Stomach (tissue), 9 donors: ENCODE data around the gene CUEDC1. TPM values are rescaled to one million over a fixed set of nuclear protein-coding genes. Genes with fewer than 3 reads are reported as not detected.
A peak's percentile ranks its signal among the peaks of the same experiment; 100 is the strongest.

Experiments
- DNase-seq, 2 donors: peaks; one replicate each; pipeline versions ENCODE4 v3.0.0 to v3.0.0-alpha.2; 2013 to 2019
- H3K27ac ChIP-seq, 5 donors: fragments of 200-600 bp in 4 of 5; sonication (generic) in 4 of 5; one replicate each; pipeline ENCODE4 v1.5.1; 2013 to 2019; ENCODE audit warnings: mild to moderate bottlenecking in 1 of 5, moderate library complexity in 1 of 5
- H3K27me3 ChIP-seq, 3 donors: fragments of 200-600 bp; sonication (generic); one replicate each; pipeline ENCODE4 v1.5.1; 2017 to 2019; ENCODE audit warnings: mixed run types in 1 of 3
- H3K36me3 ChIP-seq, 4 donors: fragments of 200-600 bp; sonication (generic); 1 replicate in 3 of 4; 2 replicates in 1 of 4; pipeline ENCODE4 v1.5.1; 2016 to 2019
- H3K4me1 ChIP-seq, 4 donors: fragments of 200-600 bp; sonication (generic); one replicate each; pipeline ENCODE4 v1.5.1; 2016 to 2019
- H3K4me3 ChIP-seq, 4 donors: fragments of 200-600 bp; sonication (generic) in 3 of 4; one replicate each; pipeline ENCODE4 v1.5.1; 2016 to 2019; ENCODE audit warnings: mild to moderate bottlenecking in 1 of 4
- H3K9me3 ChIP-seq, 4 donors: fragments of 200-600 bp; sonication (generic); one replicate each; pipeline ENCODE4 v1.5.1; 2016 to 2019
- EP300 ChIP-seq: sonication (generic); formaldehyde crosslinking; IDR thresholded peaks from one replicate; pipeline ENCODE4 v1.6.1; 2017; ENCODE audit warnings: antibody characterized with exemption
- POLR2A ChIP-seq, 4 donors: fragments of 450-650 bp; IDR thresholded peaks; one replicate each; pipeline ENCODE4 v1.6.1; 2016; ENCODE audit warnings: antibody characterized with exemption in 4 of 4, control low read depth in 2 of 4, mild to moderate bottlenecking in 1 of 4, moderate library complexity in 1 of 4
- POLR2AphosphoS5 ChIP-seq, 3 donors: sonication (generic); formaldehyde crosslinking; IDR thresholded peaks; one replicate each; pipeline ENCODE4 v1.6.1; 2016; ENCODE audit warnings: antibody characterized with exemption in 3 of 3
- WGBS, 5 donors: extraction: QIAGEN DNeasy Blood & Tissue Kit in 3 of 5; methylation state at CpG; one replicate each; pipeline versions ENCODE4 v1.1.5 to v1.1.7; 2013 to 2018; 5-methylcytosine and 5-hydroxymethylcytosine counted together
- intact Hi-C: fragments of 100-400 bp; cut with DNase I; formaldehyde crosslinking; loops from one replicate; pipeline ENCODE4 v1.15.1; 2023; ENCODE audit warnings: low total_unique reads
- polyA plus RNA-seq, 3 donors: library from polyadenylated mRNA; stranded (reverse); fragments of 200-250 nt; gene quantifications; one replicate each; pipeline ENCODE4 v1.2.3, GENCODE V29; 2013
- total RNA-seq, 5 donors: library from RNA; depleted of rRNA; stranded (reverse); fragments of >200 nt; gene quantifications; one replicate each; pipeline versions ENCODE4 v1.1.0 to v1.2.3, GENCODE V29; 2014 to 2016
- TF ChIP-seq, protein P1 (sequence below), 7 experiments: fragments of 450-650 bp in 4 of 7; fragments of 200-600 bp in 3 of 7; sonication (generic) in 3 of 7; IDR thresholded peaks; one replicate each; pipeline ENCODE4 v1.5.1; 2016 to 2019; ENCODE audit warnings: antibody characterized with exemption in 7 of 7, control low read depth in 2 of 7, mild to moderate bottlenecking in 1 of 7
- donor health status: healthy with polysubstance abuse.
- donor health status: Bipolar disorder and iron deficiency.
- donor health status: healthy.

CUEDC1 gene
- total and polyA plus RNA-seq, 8 donors, result 10.5 to 111 (median 21.7) TPM

DNA sequence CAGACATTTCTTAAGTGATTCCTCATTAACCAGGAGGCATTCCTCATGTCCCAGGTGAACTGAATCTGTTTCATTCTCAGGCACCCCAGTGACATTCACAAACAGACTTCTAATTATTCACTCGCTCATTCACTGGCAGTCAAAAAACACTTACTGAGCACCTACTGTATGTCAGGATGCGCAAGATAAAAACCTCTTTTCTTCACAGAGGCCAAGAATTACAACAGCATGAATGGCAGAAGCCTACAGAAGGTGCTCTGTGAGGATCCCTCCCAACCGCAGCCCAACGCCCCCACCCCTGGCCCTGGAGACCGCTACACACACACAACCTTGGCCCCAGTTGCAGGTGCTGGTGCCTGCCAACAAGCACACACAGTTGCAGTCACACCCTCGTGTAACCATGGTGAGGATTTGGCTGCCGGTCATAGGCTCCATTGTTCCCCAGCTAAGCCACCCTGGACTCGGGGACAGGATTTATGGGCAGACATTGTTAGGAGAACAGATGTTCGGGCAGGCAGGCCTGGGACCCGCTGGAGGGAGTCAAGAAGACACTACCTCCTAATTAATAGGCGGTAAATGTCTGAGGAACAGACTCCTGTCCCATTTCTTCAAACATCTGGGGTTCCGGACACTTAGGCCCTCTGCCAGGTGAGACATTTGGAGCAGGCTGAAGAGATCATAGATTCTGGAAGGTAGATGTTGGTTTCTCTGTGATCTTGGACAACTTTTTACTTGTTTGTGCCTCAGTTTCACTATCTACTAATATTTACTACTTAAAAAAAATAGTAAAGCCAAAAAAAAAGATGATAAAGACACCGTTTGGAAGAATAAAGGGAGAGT, 43.2 kb downstream of the CUEDC1 start:
- H3K36me3 ChIP-seq, result no peaks in the 10 kb centered on the region
- TF ChIP-seq POLR2A (IDR thresholded peaks at IDR 0.05) (no peak), EP300 (no peak), POLR2AphosphoS5 (IDR thresholded peaks at IDR 0.05) (peak; percentile 38 to 88 (median 64))
- TF ChIP-seq, protein P1, sequence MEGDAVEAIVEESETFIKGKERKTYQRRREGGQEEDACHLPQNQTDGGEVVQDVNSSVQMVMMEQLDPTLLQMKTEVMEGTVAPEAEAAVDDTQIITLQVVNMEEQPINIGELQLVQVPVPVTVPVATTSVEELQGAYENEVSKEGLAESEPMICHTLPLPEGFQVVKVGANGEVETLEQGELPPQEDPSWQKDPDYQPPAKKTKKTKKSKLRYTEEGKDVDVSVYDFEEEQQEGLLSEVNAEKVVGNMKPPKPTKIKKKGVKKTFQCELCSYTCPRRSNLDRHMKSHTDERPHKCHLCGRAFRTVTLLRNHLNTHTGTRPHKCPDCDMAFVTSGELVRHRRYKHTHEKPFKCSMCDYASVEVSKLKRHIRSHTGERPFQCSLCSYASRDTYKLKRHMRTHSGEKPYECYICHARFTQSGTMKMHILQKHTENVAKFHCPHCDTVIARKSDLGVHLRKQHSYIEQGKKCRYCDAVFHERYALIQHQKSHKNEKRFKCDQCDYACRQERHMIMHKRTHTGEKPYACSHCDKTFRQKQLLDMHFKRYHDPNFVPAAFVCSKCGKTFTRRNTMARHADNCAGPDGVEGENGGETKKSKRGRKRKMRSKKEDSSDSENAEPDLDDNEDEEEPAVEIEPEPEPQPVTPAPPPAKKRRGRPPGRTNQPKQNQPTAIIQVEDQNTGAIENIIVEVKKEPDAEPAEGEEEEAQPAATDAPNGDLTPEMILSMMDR (IDR thresholded peaks at IDR 0.05), result no peak
- intact Hi-C loops, result no loop called here
- peak overlapping the region; percentile 78 to 99 (median 85) for H3K27ac ChIP-seq
- DNase-seq, result peak; percentile 97
- H3K27me3 ChIP-seq, result no peaks in the 10 kb centered on the region
- WGBS, 5 donors, result 18 to 40% (median 24%) methylated on average over 10 to 13 of the region's 13 CpGs
- H3K4me3 ChIP-seq, result no peak overlapping the region
- no peaks in the 10 kb centered on the region for H3K9me3 ChIP-seq
- H3K4me1 ChIP-seq, result peaks cover 48 to 92% (median 73%) of the 10 kb centered on the region in 4 donors

DNA sequence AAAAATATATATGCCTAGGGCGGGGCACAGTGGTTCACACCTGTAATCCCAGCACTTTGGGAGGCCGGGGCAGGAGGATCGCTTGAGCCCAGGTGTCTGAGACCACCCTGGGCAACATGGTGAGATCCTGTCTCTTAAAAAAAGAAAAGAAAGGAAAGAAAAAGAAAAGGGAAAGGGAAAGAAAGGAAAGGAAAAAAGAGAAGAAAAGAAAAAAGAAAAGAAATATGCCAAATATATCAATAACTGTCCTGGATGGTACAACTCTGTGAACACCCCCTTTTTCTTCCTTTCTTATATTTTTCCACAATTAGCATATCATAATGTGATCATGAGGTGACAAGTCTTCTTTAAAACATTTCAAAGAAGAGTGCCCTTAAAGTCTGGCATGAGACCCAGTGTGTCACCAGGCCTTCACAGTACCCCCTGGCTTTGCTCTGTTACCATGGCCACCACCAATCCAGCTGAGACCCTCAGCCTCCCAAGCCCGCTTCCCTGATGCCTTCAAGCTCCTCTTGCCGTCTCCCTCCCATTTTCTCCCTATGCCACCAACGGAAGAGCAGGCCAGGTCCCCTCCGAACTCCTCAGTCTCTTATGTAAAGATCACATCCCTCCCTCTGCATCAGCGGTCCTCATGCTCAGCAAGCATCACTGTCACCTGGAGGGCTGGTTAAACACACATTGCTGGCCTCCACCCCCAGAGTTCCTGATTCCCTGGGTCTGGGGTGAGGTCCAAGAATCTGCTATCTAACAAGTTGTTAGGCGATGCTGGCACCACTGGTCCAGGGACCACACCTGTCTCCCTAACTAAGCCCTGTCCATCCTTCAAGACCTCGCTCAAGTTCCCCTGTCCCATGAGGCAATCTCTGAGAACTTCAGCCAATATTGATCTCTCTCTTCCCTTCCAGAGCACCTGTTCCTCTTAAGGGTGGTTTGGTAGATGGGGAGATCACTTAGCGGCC, 44.5 kb downstream of the CUEDC1 start:
- TF ChIP-seq EP300 (no peak), POLR2A (IDR thresholded peaks at IDR 0.05) (no peak), POLR2AphosphoS5 (IDR thresholded peaks at IDR 0.05) (no peak)
- TF ChIP-seq, protein P1 (IDR thresholded peaks at IDR 0.05), result no peak
- intact Hi-C loops, result no loop called here
- H3K36me3 ChIP-seq, result no peaks in the 10 kb centered on the region
- DNase-seq, result no peak
- H3K4me1 ChIP-seq, result peaks cover 42 to 91% (median 69%) of the 10 kb centered on the region in 4 donors
- H3K9me3 ChIP-seq, result no peaks in the 10 kb centered on the region
- H3K27ac ChIP-seq, result peak overlapping the region in 3 of 5 donors; percentile 8 to 99 (median 85)
- WGBS, 5 donors, result 83 to 90% (median 88%) methylated on average over 11 of the region's 11 CpGs
- no peak overlapping the region for H3K4me3 ChIP-seq
- H3K27me3 ChIP-seq, result no peaks in the 10 kb centered on the region

- peaks cover 42 to 91% (median 69%) of the 10 kb centered on the region in 4 donors for H3K4me1 ChIP-seq
- peak overlapping the region in 1 of 5 donors; percentile 99 for H3K27ac ChIP-seq
- WGBS, 5 donors, result 80 to 88% (median 82%) methylated on average over 5 of the region's 5 CpGs
- H3K27me3 ChIP-seq, result no peaks in the 10 kb centered on the region
- TF ChIP-seq POLR2A (IDR thresholded peaks at IDR 0.05) (no peak), EP300 (no peak), POLR2AphosphoS5 (IDR thresholded peaks at IDR 0.05) (no peak)
- TF ChIP-seq, protein P1 (IDR thresholded peaks at IDR 0.05), result no peak
- intact Hi-C loops, result no loop called here
- DNase-seq, result no peak
- H3K36me3 ChIP-seq, result no peaks in the 10 kb centered on the region
- no peak overlapping the region for H3K4me3 ChIP-seq
- no peaks in the 10 kb centered on the region for H3K9me3 ChIP-seq
Observed at GRCh38 chr17:57909551-57909950, 45.7 kb downstream of the CUEDC1 start.

GRCh38 chr17:57908278-57908677, 46.9 kb downstream of the CUEDC1 start:
- no peak overlapping the region for H3K4me3 ChIP-seq
- no peak for DNase-seq
- TF ChIP-seq, protein P1 (IDR thresholded peaks at IDR 0.05), result no peak
- TF ChIP-seq EP300 (no peak), POLR2AphosphoS5 (IDR thresholded peaks at IDR 0.05) (no peak), POLR2A (IDR thresholded peaks at IDR 0.05) (no peak)
- intact Hi-C loops, result no loop called here
- H3K9me3 ChIP-seq, result no peaks in the 10 kb centered on the region
- WGBS, 5 donors, result 52 to 75% (median 64%) methylated on average over 6 of the region's 6 CpGs
- no peaks in the 10 kb centered on the region for H3K36me3 ChIP-seq
- peaks cover 45 to 91% (median 69%) of the 10 kb centered on the region in 4 donors for H3K4me1 ChIP-seq
- H3K27me3 ChIP-seq, result no peaks in the 10 kb centered on the region
- H3K27ac ChIP-seq, result peak overlapping the region in 2 of 5 donors; percentile 2 to 99
